ENCODE data around the gene NFKBIA.
"Not testable (repeated sequence)": the region's sequence is repeated elsewhere in the genome, so short reads cannot be mapped to it uniquely, and the experiment has no call there.

Gene NFKBIA

GRCh38 chr14:35366521-35366976 is 38.0 kb downstream of the NFKBIA start:
- no peaks in the 10 kb centered on the region for H3K36me3 ChIP-seq (ENCODE audit: control insufficient read depth in 2 of 2, insufficient read depth in 2 of 2, low read length in 2 of 2)
- no peaks in the 10 kb centered on the region for H3K9me3 ChIP-seq (ENCODE audit: control insufficient read depth in 2 of 2, low read length in 2 of 2)
- H3K27ac ChIP-seq (ENCODE audit: low read length): no peak overlapping the region
- no peak overlapping the region for H3K9ac ChIP-seq (ENCODE audit: low read length in 2 of 2)
- H3K4me3 ChIP-seq (ENCODE audit: low read length in 2 of 2): no peak overlapping the region
- peaks cover 25% of the 10 kb centered on the region for H3K4me1 ChIP-seq (ENCODE audit: control insufficient read depth, insufficient read depth, low read length)
- no peaks in the 10 kb centered on the region for H3K27me3 ChIP-seq (ENCODE audit: control insufficient read depth in 1 of 2, insufficient read depth in 2 of 2, low read length in 2 of 2)

- no peak overlapping the region for H3K4me3 ChIP-seq (ENCODE audit: low read length in 2 of 2)
Observed at GRCh38 chr14:35366056-35366451, 38.5 kb downstream of the NFKBIA start.

GRCh38 chr14:35365130-35366055 is 39.2 kb downstream of the NFKBIA start:
- H3K36me3 ChIP-seq (ENCODE audit: control insufficient read depth in 2 of 2, insufficient read depth in 2 of 2, low read length in 2 of 2): no peaks in the 10 kb centered on the region
- H3K27ac ChIP-seq (ENCODE audit: low read length): peak overlapping the region; percentile 18
- no peak overlapping the region for H3K4me3 ChIP-seq (ENCODE audit: low read length in 2 of 2)
- peaks cover 25% of the 10 kb centered on the region for H3K4me1 ChIP-seq (ENCODE audit: control insufficient read depth, insufficient read depth, low read length)
- H3K9me3 ChIP-seq (ENCODE audit: control insufficient read depth in 2 of 2, low read length in 2 of 2): no peaks in the 10 kb centered on the region
- H3K27me3 ChIP-seq (ENCODE audit: control insufficient read depth in 1 of 2, insufficient read depth in 2 of 2, low read length in 2 of 2): no peaks in the 10 kb centered on the region
- no peak overlapping the region for H3K9ac ChIP-seq (ENCODE audit: low read length in 2 of 2)

More at GRCh38 chr14:35366056-35366451, 38.5 kb downstream of the NFKBIA start:
- Histone ChIP-seq H3K36me3 (ENCODE audit: control insufficient read depth in 2 of 2, insufficient read depth in 2 of 2, low read length in 2 of 2) (no peaks in the 10 kb centered on the region), H3K27ac (ENCODE audit: low read length) (peak overlapping the region; percentile 18), H3K9me3 (ENCODE audit: control insufficient read depth in 2 of 2, low read length in 2 of 2) (no peaks in the 10 kb centered on the region), H3K27me3 (ENCODE audit: control insufficient read depth in 1 of 2, insufficient read depth in 2 of 2, low read length in 2 of 2) (no peaks in the 10 kb centered on the region), H3K9ac (ENCODE audit: low read length in 2 of 2) (no peak overlapping the region), H3K4me1 (ENCODE audit: control insufficient read depth, insufficient read depth, low read length) (peaks cover 25% of the 10 kb centered on the region)

DNA sequence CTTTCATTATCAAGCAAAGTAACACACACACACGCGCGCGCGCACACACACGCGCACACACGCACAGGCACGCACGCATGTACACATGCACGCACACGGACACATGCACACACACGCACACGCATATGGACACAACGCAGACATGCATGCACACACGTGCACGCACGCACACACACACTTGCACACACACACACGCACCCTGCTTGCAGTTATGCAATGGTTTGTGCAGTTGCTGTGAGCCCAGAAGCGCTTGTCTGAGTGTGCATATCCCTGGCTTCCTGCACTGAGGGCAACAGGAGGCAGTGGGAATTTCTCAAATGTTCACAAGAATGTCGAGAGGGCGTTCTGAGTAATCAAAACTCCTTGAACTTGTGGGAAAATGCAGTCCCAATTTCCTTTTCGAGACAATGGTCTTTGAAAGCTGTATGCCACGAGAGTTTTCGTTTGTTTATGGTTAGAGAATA is 41.6 kb downstream of the NFKBIA start:
- H3K4me3 ChIP-seq (ENCODE audit: low read length in 2 of 2): no peak overlapping the region
- H3K27ac ChIP-seq (ENCODE audit: low read length): no peak overlapping the region
- no peak overlapping the region for H3K9ac ChIP-seq (ENCODE audit: low read length in 2 of 2)
- no peaks in the 10 kb centered on the region for H3K36me3 ChIP-seq (ENCODE audit: control insufficient read depth in 2 of 2, insufficient read depth in 2 of 2, low read length in 2 of 2)
- peaks cover 21% of the 10 kb centered on the region for H3K4me1 ChIP-seq (ENCODE audit: control insufficient read depth, insufficient read depth, low read length)
- no peaks in the 10 kb centered on the region for H3K27me3 ChIP-seq (ENCODE audit: control insufficient read depth in 1 of 2, insufficient read depth in 2 of 2, low read length in 2 of 2)
- no peaks in the 10 kb centered on the region for H3K9me3 ChIP-seq (ENCODE audit: control insufficient read depth in 2 of 2, low read length in 2 of 2)

GRCh38 chr14:35362450-35362849 is 42.1 kb downstream of the NFKBIA start:
- H3K27ac ChIP-seq (ENCODE audit: low read length): no peak overlapping the region
- no peaks in the 10 kb centered on the region for H3K27me3 ChIP-seq (ENCODE audit: control insufficient read depth in 1 of 2, insufficient read depth in 2 of 2, low read length in 2 of 2)
- H3K36me3 ChIP-seq (ENCODE audit: control insufficient read depth in 2 of 2, insufficient read depth in 2 of 2, low read length in 2 of 2): no peaks in the 10 kb centered on the region
- peak overlapping the region in 1 of 2 donors; percentile 21 for H3K9ac ChIP-seq (ENCODE audit: low read length in 2 of 2)
- H3K4me1 ChIP-seq (ENCODE audit: control insufficient read depth, insufficient read depth, low read length): peaks cover 17% of the 10 kb centered on the region
- H3K4me3 ChIP-seq (ENCODE audit: low read length in 2 of 2): no peak overlapping the region
- no peaks in the 10 kb centered on the region for H3K9me3 ChIP-seq (ENCODE audit: control insufficient read depth in 2 of 2, low read length in 2 of 2)

- Histone ChIP-seq H3K9ac (ENCODE audit: low read length in 2 of 2) (no peak overlapping the region), H3K27ac (ENCODE audit: low read length) (no peak overlapping the region), H3K4me3 (ENCODE audit: low read length in 2 of 2) (no peak overlapping the region), H3K36me3 (ENCODE audit: control insufficient read depth in 2 of 2, insufficient read depth in 2 of 2, low read length in 2 of 2) (no peaks in the 10 kb centered on the region), H3K4me1 (ENCODE audit: control insufficient read depth, insufficient read depth, low read length) (peaks cover 12% of the 10 kb centered on the region), H3K9me3 (ENCODE audit: control insufficient read depth in 2 of 2, low read length in 2 of 2) (no peaks in the 10 kb centered on the region), H3K27me3 (ENCODE audit: control insufficient read depth in 1 of 2, insufficient read depth in 2 of 2, low read length in 2 of 2) (no peaks in the 10 kb centered on the region)
Observed at GRCh38 chr14:35361141-35361480, 43.4 kb downstream of the NFKBIA start.

DNA sequence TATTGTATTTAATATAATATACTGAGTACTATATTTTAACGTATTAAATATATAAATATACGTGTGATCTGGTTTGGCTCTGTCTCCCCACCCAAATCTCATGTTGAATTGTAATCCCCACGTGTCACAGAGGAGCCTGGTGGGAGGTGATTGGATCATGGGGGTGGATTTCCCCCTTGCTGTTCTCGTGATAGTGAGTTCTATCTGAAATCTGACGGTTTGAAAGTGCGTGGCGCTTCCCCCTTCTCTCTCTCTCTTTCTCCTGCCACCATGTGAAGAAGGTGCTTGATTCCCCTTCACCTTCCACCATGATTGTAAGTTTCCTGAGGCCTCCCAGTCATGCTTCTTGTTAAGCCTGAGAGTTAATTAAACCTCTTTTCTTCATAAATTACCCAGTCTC is 44.9 kb downstream of the NFKBIA start:
- not testable (repeated sequence) for H3K4me1 ChIP-seq (ENCODE audit: control insufficient read depth, insufficient read depth, low read length); H3K9me3 ChIP-seq (ENCODE audit: control insufficient read depth in 2 of 2, low read length in 2 of 2); H3K9ac ChIP-seq (ENCODE audit: low read length in 2 of 2); H3K27ac ChIP-seq (ENCODE audit: low read length); H3K4me3 ChIP-seq (ENCODE audit: low read length in 2 of 2); H3K27me3 ChIP-seq (ENCODE audit: control insufficient read depth in 1 of 2, insufficient read depth in 2 of 2, low read length in 2 of 2); H3K36me3 ChIP-seq (ENCODE audit: control insufficient read depth in 2 of 2, insufficient read depth in 2 of 2, low read length in 2 of 2)

GRCh38 chr14:35355981-35356841 is 48.3 kb downstream of the NFKBIA start:
- Histone ChIP-seq H3K27ac (ENCODE audit: low read length) (no peak overlapping the region), H3K4me3 (ENCODE audit: low read length in 2 of 2) (no peak overlapping the region), H3K9ac (ENCODE audit: low read length in 2 of 2) (no peak overlapping the region), H3K36me3 (ENCODE audit: control insufficient read depth in 2 of 2, insufficient read depth in 2 of 2, low read length in 2 of 2) (no peaks in the 10 kb centered on the region), H3K9me3 (ENCODE audit: control insufficient read depth in 2 of 2, low read length in 2 of 2) (no peaks in the 10 kb centered on the region), H3K27me3 (ENCODE audit: control insufficient read depth in 1 of 2, insufficient read depth in 2 of 2, low read length in 2 of 2) (no peaks in the 10 kb centered on the region), H3K4me1 (ENCODE audit: control insufficient read depth, insufficient read depth, low read length) (no peaks in the 10 kb centered on the region)

DNA sequence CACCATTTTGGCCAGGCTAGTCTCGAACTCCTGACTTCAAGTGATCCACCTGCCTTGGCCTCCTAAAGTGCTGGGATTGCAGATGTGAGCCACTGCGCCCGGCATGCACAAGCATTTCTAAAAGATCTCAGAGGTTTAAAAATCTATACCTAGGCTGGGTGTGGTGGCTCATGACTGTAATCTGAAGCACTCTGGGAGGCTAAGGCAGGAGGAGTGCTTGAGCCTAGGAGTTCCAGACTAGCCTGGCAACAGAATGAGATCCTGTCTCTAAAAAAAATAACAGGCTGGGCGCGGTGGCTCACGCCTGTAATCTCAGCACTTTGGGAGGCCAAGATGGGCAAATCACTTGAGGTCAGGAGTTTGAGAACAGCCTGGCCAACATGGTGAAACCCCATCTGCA is 49.3 kb downstream of the NFKBIA start:
- H3K9ac ChIP-seq (ENCODE audit: low read length in 2 of 2); H3K27me3 ChIP-seq (ENCODE audit: control insufficient read depth in 1 of 2, insufficient read depth in 2 of 2, low read length in 2 of 2); H3K4me1 ChIP-seq (ENCODE audit: control insufficient read depth, insufficient read depth, low read length); H3K27ac ChIP-seq (ENCODE audit: low read length); H3K9me3 ChIP-seq (ENCODE audit: control insufficient read depth in 2 of 2, low read length in 2 of 2); H3K36me3 ChIP-seq (ENCODE audit: control insufficient read depth in 2 of 2, insufficient read depth in 2 of 2, low read length in 2 of 2); H3K4me3 ChIP-seq (ENCODE audit: low read length in 2 of 2): not testable (repeated sequence)

GRCh38 chr14:35353409-35354172 is 51.0 kb downstream of the NFKBIA start:
- no peak overlapping the region for H3K4me3 ChIP-seq (ENCODE audit: low read length in 2 of 2)
- no peaks in the 10 kb centered on the region for H3K4me1 ChIP-seq (ENCODE audit: control insufficient read depth, insufficient read depth, low read length)
- no peak overlapping the region for H3K9ac ChIP-seq (ENCODE audit: low read length in 2 of 2)
- H3K27ac ChIP-seq (ENCODE audit: low read length): no peak overlapping the region
- no peaks in the 10 kb centered on the region for H3K27me3 ChIP-seq (ENCODE audit: control insufficient read depth in 1 of 2, insufficient read depth in 2 of 2, low read length in 2 of 2)
- H3K9me3 ChIP-seq (ENCODE audit: control insufficient read depth in 2 of 2, low read length in 2 of 2): no peaks in the 10 kb centered on the region
- H3K36me3 ChIP-seq (ENCODE audit: control insufficient read depth in 2 of 2, insufficient read depth in 2 of 2, low read length in 2 of 2): no peaks in the 10 kb centered on the region
